Measurements from ENCODE around the gene PJA2. TPM values are rescaled to one million over a fixed set of nuclear protein-coding genes. Genes with fewer than 3 reads are reported as not detected.

PJA2 gene
- total and polyA plus RNA-seq, 2 of the 8 experiments (the other 6 are each of a cell fraction or from before 2014, with no cell fraction given) = 15.3 to 47.7 TPM

DNA sequence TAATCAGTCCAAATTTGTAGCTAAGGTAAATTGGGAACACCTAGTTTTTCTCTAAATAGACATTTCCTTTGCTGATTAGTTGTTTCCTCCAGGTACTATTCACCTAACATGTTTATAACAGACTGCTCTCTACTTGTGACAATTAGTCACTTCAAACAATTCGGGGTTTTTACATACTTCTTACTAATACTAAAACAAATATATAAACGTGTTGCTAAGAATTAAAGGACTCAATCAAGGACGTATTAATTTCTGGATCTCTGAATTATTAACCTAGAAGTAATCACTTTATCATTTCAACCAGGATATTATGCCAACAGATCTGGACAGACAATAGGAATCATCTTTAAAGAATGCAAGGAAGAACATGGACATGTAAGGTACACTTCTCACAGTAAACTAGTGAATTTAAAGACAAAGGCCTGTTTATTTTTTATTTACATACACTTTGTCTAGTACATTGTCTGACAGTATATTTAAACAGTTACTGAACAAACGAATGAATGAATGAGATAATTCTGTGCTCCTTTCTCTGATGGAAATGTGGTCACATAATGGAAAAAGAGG is 22.3 kb downstream of the PJA2 start:
- H2BK5ac ChIP-seq (ENCODE audit: low read depth, low read length) = no peak overlapping the region
- no peak overlapping the region for H2BK120ac ChIP-seq (replicated peaks; ENCODE audit: low read depth, low read length)
- H3K23me2 ChIP-seq (ENCODE audit: low read depth, low read length) = no peaks in the 10 kb centered on the region
- H2BK12ac ChIP-seq (ENCODE audit: low read depth, low read length) = no peak overlapping the region
- no peaks in the 10 kb centered on the region for H3K79me1 ChIP-seq (ENCODE audit: low read depth, low read length)
- no peak overlapping the region for H2AFZ ChIP-seq (ENCODE audit: low read length)
- H2BK20ac ChIP-seq (ENCODE audit: low read length) = no peak overlapping the region
- H3K9ac ChIP-seq (replicated peaks in 1 of 4; ENCODE audit: extremely low read depth in 1 of 4, low read depth in 3 of 4, low read length in 3 of 4) = no peak overlapping the region
- no peak overlapping the region for H4K5ac ChIP-seq (ENCODE audit: insufficient read length, low read depth, low read length)
- no peak overlapping the region for H3K4me2 ChIP-seq (ENCODE audit: insufficient read depth in 1 of 2, low read depth in 2 of 2, low read length in 2 of 2)
- H2AK5ac ChIP-seq (ENCODE audit: low read depth, low read length) = no peak overlapping the region
- H3K36me3 ChIP-seq (ENCODE audit: control insufficient read depth in 2 of 4, insufficient read depth in 4 of 4, low read length in 3 of 4) = peaks cover 0 to 4% (median 0%) of the 10 kb centered on the region in 4 experiments; a peak in 1 of 8 replicates
- no peaks in the 10 kb centered on the region for H3K4me1 ChIP-seq (replicated peaks in 1 of 4; ENCODE audit: control insufficient read depth in 3 of 4, insufficient read depth in 4 of 4, low read length in 3 of 4)
- no peak overlapping the region for H3K27ac ChIP-seq (ENCODE audit: low read depth, low read length)
- H3K4ac ChIP-seq (replicated peaks; ENCODE audit: insufficient read length, low read depth, low read length) = no peak overlapping the region
- H3K23ac ChIP-seq (ENCODE audit: insufficient read length) = no peak overlapping the region
- H3K18ac ChIP-seq (ENCODE audit: extremely low read depth, low read length) = no peak overlapping the region
- no peak overlapping the region for H2BK15ac ChIP-seq (ENCODE audit: low read length)
- no peak overlapping the region for H3K4me3 ChIP-seq (ENCODE audit: extremely low read depth in 1 of 4, insufficient read depth in 2 of 4, low read depth in 3 of 4, low read length in 4 of 4)
- H4K91ac ChIP-seq (replicated peaks; ENCODE audit: insufficient read length, low read length) = no peak overlapping the region
- ChIA-PET CTCF (ENCODE audit: partially characterized antibody) (no interaction called here), POLR2A (ENCODE audit: partially characterized antibody) (no interaction called here)
- no peak overlapping the region for H3K56ac ChIP-seq (replicated peaks; ENCODE audit: insufficient read length, low read depth, low read length)
- no peaks in the 10 kb centered on the region for H3K27me3 ChIP-seq (replicated peaks in 1 of 4; ENCODE audit: control insufficient read depth in 3 of 4, extremely low read depth in 1 of 4, insufficient read depth in 3 of 4, low read length in 3 of 4)
- H4K20me1 ChIP-seq (replicated peaks in 1 of 2; ENCODE audit: control insufficient read depth in 1 of 2, insufficient read depth in 2 of 2, low read length in 2 of 2) = peaks cover 0 to 2% of the 10 kb centered on the region in 2 experiments
- H3K14ac ChIP-seq (ENCODE audit: insufficient read length) = no peak overlapping the region
- 78% methylated on average over 4 of the region's 4 CpGs; no CpG with 5 or more reads in 1 of the 2 experiments for WGBS, 2 experiments (ENCODE audit: extremely low coverage in 1 of 2, insufficient coverage in 1 of 2, insufficient read length in 1 of 2, insufficient replicate concordance in 2 of 2, low coverage in 1 of 2, low lambda C conversion rate in 2 of 2, missing lambda C conversion rate in 1 of 2)
- peaks cover 4 to 79% of the 10 kb centered on the region in 2 experiments; a peak in 3 of 4 replicates for H3K79me2 ChIP-seq (ENCODE audit: control insufficient read depth in 1 of 2, insufficient read depth in 2 of 2, low read length in 2 of 2)
- TF ChIP-seq TBP (IDR thresholded peaks at IDR 0.05; ENCODE audit: low read depth, low read length) (no peak), SUZ12 (IDR thresholded peaks at IDR 0.05; ENCODE audit: low read length) (no peak), CHD2 (IDR thresholded peaks at IDR 0.05; ENCODE audit: low read length) (no peak), BACH1 (IDR thresholded peaks at IDR 0.05; ENCODE audit: low read length) (no peak), MAFK (IDR thresholded peaks at IDR 0.05; ENCODE audit: low read depth, low read length) (no peak), HDAC2 (IDR thresholded peaks at IDR 0.05; ENCODE audit: borderline replicate concordance in 1 of 2, low read depth in 2 of 2, low read length in 2 of 2) (no peak), TAF7 (optimal IDR thresholded peaks at IDR 0.05; ENCODE audit: borderline replicate concordance, low read depth, low read length) (no peak), POLR2AphosphoS5 (IDR thresholded peaks at IDR 0.05; ENCODE audit: low read depth, low read length) (no peak)
- no peaks in the 10 kb centered on the region for H3K9me3 ChIP-seq (ENCODE audit: insufficient read depth in 2 of 2, low read depth in 1 of 2, low read length in 1 of 2)
- DNase-seq (ENCODE audit: low read depth in 1 of 2, low spot score in 2 of 2) (no peak), FAIRE-seq (no peak)
- H4K8ac ChIP-seq (ENCODE audit: extremely low read depth, insufficient read depth, low read length) = no peak overlapping the region

Measured in H1 (cell line).